ENCODE data around the gene KLC1. TPM values are rescaled to one million over a fixed set of nuclear protein-coding genes. Genes with fewer than 3 reads are reported as not detected.

Gene KLC1
- 167 TPM for total RNA-seq

GRCh38 chr14:103628684-103629502 lies at the start of gene KLC1:
Gene KLC1 (plus strand): TSS chr14:103629211. CDS start chr14:103654565, 25,354 bp downstream.

DNA sequence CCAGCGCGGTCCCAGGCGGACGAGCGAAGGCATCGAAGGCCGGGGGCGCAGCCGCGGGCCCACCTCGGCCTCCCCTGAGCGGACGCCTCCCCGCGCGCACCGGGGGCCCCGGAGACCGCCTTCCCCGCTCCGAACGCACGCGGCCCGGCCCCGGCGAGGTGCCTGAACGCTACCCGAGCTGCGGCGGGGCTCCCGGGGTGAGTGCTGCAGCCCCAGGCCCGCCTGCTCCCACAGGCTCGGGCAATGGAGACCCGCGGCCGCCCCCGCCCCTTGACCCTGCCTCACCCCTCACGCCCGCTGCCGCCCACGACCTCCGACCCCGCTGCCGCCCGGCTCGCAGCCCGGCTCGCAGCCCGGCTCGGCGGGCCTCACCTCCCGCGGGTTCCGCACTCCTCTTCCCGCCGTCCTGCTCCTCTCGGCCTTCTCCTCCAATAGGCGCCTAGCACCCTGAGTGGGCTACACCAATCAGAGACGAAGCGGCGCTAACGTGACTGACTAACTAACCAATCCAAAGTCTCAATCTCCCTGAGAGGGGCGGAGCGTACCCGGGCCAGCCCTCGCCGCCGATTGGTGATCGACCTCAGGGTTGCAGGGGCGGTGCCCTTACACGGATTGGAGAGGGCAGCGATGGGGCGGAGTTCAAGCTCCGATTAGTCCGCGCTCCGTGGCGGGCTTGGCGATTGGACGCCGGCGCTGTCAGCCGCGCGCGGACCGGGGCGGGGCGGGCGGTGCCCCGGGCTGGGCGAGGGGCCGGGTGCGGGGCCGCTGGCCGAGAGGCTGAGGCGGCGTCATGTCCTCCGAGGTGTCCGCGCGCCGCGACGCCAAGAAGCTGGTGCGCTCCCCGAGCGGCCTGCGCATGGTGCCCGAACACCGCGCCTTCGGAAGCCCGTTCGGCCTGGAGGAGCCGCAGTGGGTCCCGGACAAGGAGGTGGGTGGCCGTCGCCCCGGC lies 86.3 kb downstream of the KLC1 start, which contains the start of the genes XRCC3 and ZFYVE21:
TSS of gene XRCC3 (minus strand) at position 400 of the 949 bp plus-strand sequence. CDS start 4,364 bp downstream, outside the sequence.
TSS of gene ZFYVE21 (plus strand) at position 759 of the 949 bp plus-strand sequence. CDS start at position 791, 32 bp downstream.

Small RNA genes within 50 kb of the gene (small RNA-seq; reads per million reads assigned to genes)
- not detected for gene RF00019 (ENCODE audit: low replicate concordance)

Other genes starting within 250 kb of the KLC1 start
- 87.0 TPM for gene MARK3, start 243.8 kb upstream of the KLC1 start, total RNA-seq
- gene CKB, start 106.4 kb upstream of the KLC1 start, total RNA-seq, result 140 TPM
- 12.1 TPM for gene TRMT61A, start 100.0 kb upstream of the KLC1 start, total RNA-seq
- gene BAG5, start 66.6 kb upstream of the KLC1 start, total RNA-seq, result 25.0 TPM
- gene COA8, start 66.3 kb upstream of the KLC1 start, total RNA-seq, result 31.2 TPM
- gene XRCC3, start 86.2 kb downstream of the KLC1 start, total RNA-seq, result 14.9 TPM
- 74.3 TPM for gene ZFYVE21, start 86.6 kb downstream of the KLC1 start, total RNA-seq
- gene PPP1R13B, start 218.4 kb downstream of the KLC1 start, total RNA-seq, result 23.9 TPM

All from metanephros (tissue), 2 donors.